HFFc6 (cell line): ENCODE results near the gene TMEM61. TPM values are rescaled to one million over a fixed set of nuclear protein-coding genes. Genes with fewer than 3 reads are reported as not detected.

Source experiments
- DNase-seq: peaks from one replicate; pipeline ENCODE4 v3.0.0-alpha.2; 2018
- H3K27ac Mint-ChIP-seq: 2 replicates; pipeline ENCODE4 v1.8.0; 2020; ENCODE audit warnings: mild to moderate bottlenecking, mixed read lengths
- H3K27me3 Mint-ChIP-seq: 2 replicates; pipeline ENCODE4 v1.8.0; 2021; ENCODE audit warnings: mild to moderate bottlenecking, moderate library complexity, mixed read lengths; ENCODE audit not compliant: insufficient read depth
- H3K36me3 Mint-ChIP-seq: 2 replicates; pipeline ENCODE4 v1.8.0; 2021; ENCODE audit warnings: low read depth, mixed read lengths
- H3K4me1 Mint-ChIP-seq: 2 replicates; pipeline ENCODE4 v1.8.0; 2020; ENCODE audit warnings: low read depth, mixed read lengths
- H3K4me3 Mint-ChIP-seq: 2 replicates; pipeline ENCODE4 v1.8.0; 2020; ENCODE audit warnings: mild to moderate bottlenecking, moderate library complexity, mixed read lengths
- H3K9me3 Mint-ChIP-seq: 2 replicates; pipeline ENCODE4 v1.8.0; 2020; ENCODE audit warnings: mild to moderate bottlenecking, mixed read lengths
- CTCF ChIP-seq: fragments of 200-600 bp; sonication (generic); IDR thresholded peaks from 2 replicates; pipeline ENCODE4 v1.5.0; 2021; ENCODE audit warnings: antibody characterized with exemption, mild to moderate bottlenecking
- total RNA-seq, 6 experiments: library from RNA; stranded (reverse); fragmentation: NEBNext Ultra II Directional; extraction: Animal tissue kit (Norgen Biotek cat#: 25700); gene quantifications; 2 replicates in 1 of 6; 3 replicates in 5 of 6; pipeline ENCODE4 v1.2.3, GENCODE V29; 2021

TMEM61 gene
- total RNA-seq, 6 experiments from 2014 or later, result not detected

GRCh38 chr1:55038974-55039341 is 58.5 kb downstream of the TMEM61 start:
- no peak for DNase-seq
- no peaks in the 10 kb centered on the region for H3K36me3 Mint-ChIP-seq
- H3K4me3 Mint-ChIP-seq, result no peak overlapping the region
- H3K4me1 Mint-ChIP-seq, result peaks cover 5% of the 10 kb centered on the region; the same call in 1 of the 2 replicates
- no peaks in the 10 kb centered on the region for H3K9me3 Mint-ChIP-seq
- no peak overlapping the region for H3K27ac Mint-ChIP-seq
- no peak for TF ChIP-seq CTCF
- H3K27me3 Mint-ChIP-seq, result peaks cover 79% of the 10 kb centered on the region

- Mint-ChIP-seq H3K27ac (no peak within 1 kb of the TSS), H3K36me3 (no peaks in the 10 kb centered on the region), H3K9me3 (no peaks in the 10 kb centered on the region), H3K4me1 (peaks cover 5% of the 10 kb centered on the region; the same call in 1 of the 2 replicates), H3K27me3 (peaks cover 75% of the 10 kb centered on the region), H3K4me3 (peak within 1 kb of the TSS; percentile 23; the same call in 1 of the 2 replicates)
- TF ChIP-seq CTCF, result no peak
- DNase-seq, result no peak
These were observed 59.1 kb downstream of the TMEM61 start, which contains the start of gene PCSK9 for GRCh38 chr1:55039342-55040082. PCSK9 (plus strand) TSS chr1:55039548; CDS start chr1:55039838, 290 bp downstream.

GRCh38 chr1:55040083-55040932 is 59.9 kb downstream of the TMEM61 start:
- Mint-ChIP-seq H3K9me3 (no peaks in the 10 kb centered on the region), H3K36me3 (no peaks in the 10 kb centered on the region), H3K4me1 (peaks cover 5% of the 10 kb centered on the region; the same call in 1 of the 2 replicates), H3K4me3 (peak overlapping the region; percentile 23; the same call in 1 of the 2 replicates), H3K27me3 (peaks cover 71% of the 10 kb centered on the region), H3K27ac (no peak overlapping the region)
- TF ChIP-seq CTCF, result no peak
- DNase-seq, result no peak

- no peaks in the 10 kb centered on the region for H3K36me3 Mint-ChIP-seq
- H3K4me3 Mint-ChIP-seq, result no peak overlapping the region
- TF ChIP-seq CTCF, result no peak
- no peaks in the 10 kb centered on the region for H3K9me3 Mint-ChIP-seq
- H3K4me1 Mint-ChIP-seq, result peaks cover 5% of the 10 kb centered on the region; the same call in 1 of the 2 replicates
- no peak for DNase-seq
- peaks cover 66% of the 10 kb centered on the region for H3K27me3 Mint-ChIP-seq
- no peak overlapping the region for H3K27ac Mint-ChIP-seq
These were observed 60.6 kb downstream of the TMEM61 start for GRCh38 chr1:55040933-55041494.

GRCh38 chr1:55041613-55042012 is 61.2 kb downstream of the TMEM61 start:
- Mint-ChIP-seq H3K4me3 (no peak overlapping the region), H3K4me1 (peaks cover 5% of the 10 kb centered on the region; the same call in 1 of the 2 replicates)

More at GRCh38 chr1:55041613-55042012, 61.2 kb downstream of the TMEM61 start:
- no peak for DNase-seq
- H3K36me3 Mint-ChIP-seq, result no peaks in the 10 kb centered on the region
- TF ChIP-seq CTCF, result no peak
- no peaks in the 10 kb centered on the region for H3K9me3 Mint-ChIP-seq
- peaks cover 63% of the 10 kb centered on the region for H3K27me3 Mint-ChIP-seq
- H3K27ac Mint-ChIP-seq, result no peak overlapping the region

Other genes starting within 250 kb of the TMEM61 start
- gene PARS2, start 216.1 kb upstream of the TMEM61 start, total RNA-seq, result 1 to 10 TPM; 3.3 to 4.2 (median 3.6) TPM
- not detected for gene TTC22, start 179.3 kb upstream of the TMEM61 start, total RNA-seq
- 10 to 100 TPM; 39.3 to 88.4 (median 74.8) TPM for gene DHCR24, start 93.4 kb upstream of the TMEM61 start, total RNA-seq
- gene BSND, start 18.3 kb downstream of the TMEM61 start, total RNA-seq, result not detected
- under 1 TPM in 2 of 6 experiments, not detected in 4; 0.05 TPM for gene PCSK9, start 58.9 kb downstream of the TMEM61 start, total RNA-seq
- 10 to 100 TPM; 22.5 to 27.8 (median 25.0) TPM for gene USP24, start 234.7 kb downstream of the TMEM61 start, total RNA-seq